GM12891 (cell line): ENCODE results near the gene NTN4.

Experiments used
- POLR2A ChIP-seq: IDR thresholded peaks from 2 replicates; pipeline ENCODE4 v1.6.1; 2011; ENCODE audit warnings: low read depth, low read length, control low read depth
- TAF1 ChIP-seq: IDR thresholded peaks from 2 replicates; pipeline ENCODE4 v1.6.1; 2011; ENCODE audit warnings: low read depth, low read length, control low read depth

DNA sequence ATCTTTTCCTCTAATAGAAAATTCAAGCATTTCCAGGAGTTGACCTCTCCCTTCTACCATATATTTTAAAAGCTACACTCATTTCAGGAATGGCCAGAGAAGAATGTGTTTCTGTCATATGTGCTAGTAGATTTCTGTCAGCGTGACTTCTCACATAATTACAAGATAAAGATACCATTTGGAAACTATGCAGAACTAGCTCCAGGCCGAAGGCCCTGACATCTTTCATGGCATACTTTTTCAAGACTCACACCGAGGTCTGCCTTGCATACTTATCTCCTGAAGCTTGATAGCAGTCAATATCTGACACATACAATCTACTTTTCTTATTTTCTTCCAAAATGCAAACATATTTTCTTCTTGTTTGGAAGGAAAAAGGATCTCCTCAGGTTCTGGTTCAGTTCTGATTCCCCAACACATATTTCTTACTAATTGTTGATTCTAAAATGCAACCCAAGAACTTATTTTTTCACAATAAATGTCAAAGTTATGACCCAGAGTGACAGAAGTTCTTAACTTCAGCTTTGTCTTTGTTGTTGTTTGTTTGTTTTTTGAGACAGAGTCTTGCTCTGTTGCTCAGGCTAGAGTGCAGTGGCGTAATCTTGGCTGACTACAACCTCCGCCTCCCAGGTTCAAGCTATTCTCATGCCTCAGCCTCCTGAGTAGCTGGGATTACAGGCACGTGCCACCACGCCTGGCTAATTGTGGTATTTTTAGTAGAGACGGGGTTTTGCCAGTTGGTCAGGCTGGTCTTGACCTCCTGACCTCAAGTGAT, 99.5 kb downstream of the NTN4 start:
- no peak for TF ChIP-seq POLR2A
- no peak for TF ChIP-seq TAF1
